GM23248 (cell line): Measurements from ENCODE around the gene S100A9. TPM values are rescaled to one million over a fixed set of nuclear protein-coding genes. Genes with fewer than 3 reads are reported as not detected.

Experiments used
- DNase-seq: peaks from one replicate; pipeline ENCODE4 v3.0.0-alpha.2; 2015
- H2AFZ ChIP-seq: fragments of 200-600 bp; sonication (generic); 2 replicates; pipeline ENCODE4 v1.6.1; 2016; ENCODE audit warnings: antibody characterized with exemption
- H3F3A ChIP-seq: fragments of 200-600 bp; sonication (generic); 2 replicates; pipeline ENCODE4 v1.6.1; 2016; ENCODE audit warnings: mild to moderate bottlenecking, antibody characterized with exemption, mixed run types; ENCODE audit not compliant: insufficient read depth
- H3K27ac ChIP-seq: fragments of 200-600 bp; sonication (generic); 2 replicates; pipeline ENCODE4 v1.5.1; 2016; ENCODE audit warnings: mild to moderate bottlenecking
- H3K27me3 ChIP-seq: fragments of 200-600 bp; sonication (generic); replicated peaks from 2 replicates; pipeline ENCODE4 v1.6.1; 2016; ENCODE audit warnings: mild to moderate bottlenecking; ENCODE audit not compliant: insufficient read depth
- H3K36me3 ChIP-seq: fragments of 200-600 bp; sonication (generic); 2 replicates; pipeline ENCODE4 v1.6.1; 2016; ENCODE audit warnings: low read depth, mild to moderate bottlenecking
- H3K4me1 ChIP-seq: fragments of 200-600 bp; sonication (generic); 2 replicates; pipeline ENCODE4 v1.6.1; 2016; ENCODE audit warnings: mild to moderate bottlenecking; ENCODE audit not compliant: insufficient read depth
- H3K4me2 ChIP-seq: fragments of 200-600 bp; sonication (generic); one replicate; pipeline ENCODE4 v1.6.1; 2016; ENCODE audit warnings: mild to moderate bottlenecking; ENCODE audit not compliant: unreplicated experiment
- H3K4me3 ChIP-seq: fragments of 200-600 bp; sonication (generic); 2 replicates; pipeline ENCODE4 v1.5.1; 2016; ENCODE audit warnings: mild to moderate bottlenecking
- H3K79me2 ChIP-seq: fragments of 200-600 bp; sonication (generic); 2 replicates; pipeline ENCODE4 v1.6.1; 2016; ENCODE audit warnings: mild to moderate bottlenecking; ENCODE audit not compliant: insufficient read depth
- H3K9ac ChIP-seq: fragments of 200-600 bp; sonication (generic); 2 replicates; pipeline ENCODE4 v1.6.1; 2016; ENCODE audit warnings: mild to moderate bottlenecking
- H3K9me2 ChIP-seq: fragments of 200-600 bp; sonication (generic); 2 replicates; pipeline ENCODE4 v1.6.1; 2016; ENCODE audit warnings: mixed run types, mild to moderate bottlenecking, moderate library complexity; ENCODE audit not compliant: insufficient read depth
- H3K9me3 ChIP-seq: fragments of 200-600 bp; sonication (generic); one replicate; pipeline ENCODE4 v1.6.1; 2017; ENCODE audit warnings: low read depth
- H4K20me1 ChIP-seq: fragments of 200-600 bp; sonication (generic); 2 replicates; pipeline ENCODE4 v1.6.0; 2016; ENCODE audit not compliant: insufficient read depth
- EZH2 ChIP-seq: fragments of 200-600 bp; sonication (generic); IDR thresholded peaks from 2 replicates; pipeline ENCODE4 v1.6.1; 2018; ENCODE audit warnings: antibody characterized with exemption, mild to moderate bottlenecking; ENCODE audit not compliant: insufficient read depth, poor library complexity, severe bottlenecking
- EZH2phosphoT487 ChIP-seq: fragments of 200-600 bp; sonication (generic); IDR thresholded peaks from 2 replicates; pipeline ENCODE4 v1.6.1; 2018; ENCODE audit warnings: antibody characterized with exemption, moderate library complexity, mild to moderate bottlenecking, low read depth; ENCODE audit not compliant: insufficient read depth
- WGBS, 2 experiments: methylation state at CpG; one replicate each; pipeline ENCODE4 v1.1.6; 2015 to 2017; ENCODE audit warnings: low lambda C conversion rate in 2 of 2, low coverage in 1 of 2; ENCODE audit errors: missing lambda C conversion rate in 2 of 2; 5-methylcytosine and 5-hydroxymethylcytosine counted together
- in situ Hi-C: fragments of 300-500 bp; cut with MboI; formaldehyde crosslinking; loops from 2 replicates; pipeline ENCODE4 v1.15.0; 2020
- polyA plus RNA-seq: library from polyadenylated mRNA; unstranded; fragments of >200 nt; fragmentation: Nextera tagmentation; extraction: Ambion mirVana; gene quantifications from 2 replicates; pipeline ENCODE4 v1.2.1, GENCODE V29; 2016
- total RNA-seq: library from RNA; depleted of rRNA; stranded (reverse); fragments of >200 nt; shearing (Covaris generic); gene quantifications from 2 replicates; pipeline ENCODE4 v1.2.3, GENCODE V29; 2014; rRNA removed

Gene S100A9
- not detected in 2 replicates for total RNA-seq
- polyA plus RNA-seq: not detected in 2 replicates

DNA sequence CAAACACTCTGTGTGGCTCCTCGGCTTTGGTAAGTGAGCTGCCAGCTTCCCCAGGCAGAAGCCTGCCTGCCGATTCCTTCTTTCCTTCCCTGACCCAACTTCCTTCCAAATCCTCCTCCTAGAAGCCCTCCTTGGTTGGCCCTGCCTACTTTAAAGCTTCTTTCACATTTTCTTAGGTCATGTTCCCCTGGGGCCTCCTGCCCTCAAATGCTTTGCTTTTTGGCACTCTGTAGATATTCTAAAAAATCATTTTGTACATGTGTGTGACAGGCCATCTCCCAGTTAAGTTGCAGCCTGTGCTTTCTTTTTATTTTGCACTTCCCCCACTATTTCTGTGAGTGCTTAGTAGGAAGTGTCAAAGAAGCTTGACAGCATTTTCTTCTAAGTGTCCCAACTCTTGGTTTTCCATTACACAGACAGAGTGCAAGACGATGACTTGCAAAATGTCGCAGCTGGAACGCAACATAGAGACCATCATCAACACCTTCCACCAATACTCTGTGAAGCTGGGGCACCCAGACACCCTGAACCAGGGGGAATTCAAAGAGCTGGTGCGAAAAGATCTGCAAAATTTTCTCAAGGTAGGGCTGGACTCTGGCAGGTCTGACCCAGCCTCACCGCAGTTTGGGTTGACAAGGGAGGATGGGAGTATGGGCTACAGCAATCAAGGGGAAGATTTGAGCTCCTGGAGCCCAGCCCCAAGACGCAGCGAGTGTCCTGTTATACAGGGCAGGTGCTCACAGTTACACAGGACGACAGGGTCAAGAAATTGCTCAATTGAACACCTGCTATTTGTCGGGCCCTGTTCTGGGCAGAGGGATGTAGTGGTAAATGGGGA lies at the start of gene S100A9:
Gene S100A9, plus strand, starts transcription at position 2 of the 838 bp plus-strand sequence. Its CDS starts 430 bp downstream, at position 432.
- no peak within 1 kb of the TSS for H3K27ac ChIP-seq
- H3K9ac ChIP-seq: no peak within 1 kb of the TSS
- no peaks in the 10 kb centered on the region for H3K4me1 ChIP-seq
- no peaks in the 10 kb centered on the region for H3K9me2 ChIP-seq
- no peaks in the 10 kb centered on the region for H3K36me3 ChIP-seq
- no peaks in the 10 kb centered on the region for H4K20me1 ChIP-seq
- WGBS, 2 experiments: 50 to 53% methylated on average over 11 of the region's 11 CpGs
- in situ Hi-C loops: loop anchor here (25.0 kb wide), 1 partner anchor 379 kb away; the partner anchor contains the start of gene INTS3
- H3K4me3 ChIP-seq: no peak within 1 kb of the TSS
- H3K4me2 ChIP-seq: no peak within 1 kb of the TSS
- H3F3A ChIP-seq: no peaks in the 10 kb centered on the region
- TF ChIP-seq EZH2 (no peak), EZH2phosphoT487 (no peak)
- H3K9me3 ChIP-seq: no peaks in the 10 kb centered on the region
- H2AFZ ChIP-seq: no peak within 1 kb of the TSS
- H3K27me3 ChIP-seq: peaks cover 5% of the 10 kb centered on the region
- DNase-seq: no peak
- no peaks in the 10 kb centered on the region for H3K79me2 ChIP-seq

DNA sequence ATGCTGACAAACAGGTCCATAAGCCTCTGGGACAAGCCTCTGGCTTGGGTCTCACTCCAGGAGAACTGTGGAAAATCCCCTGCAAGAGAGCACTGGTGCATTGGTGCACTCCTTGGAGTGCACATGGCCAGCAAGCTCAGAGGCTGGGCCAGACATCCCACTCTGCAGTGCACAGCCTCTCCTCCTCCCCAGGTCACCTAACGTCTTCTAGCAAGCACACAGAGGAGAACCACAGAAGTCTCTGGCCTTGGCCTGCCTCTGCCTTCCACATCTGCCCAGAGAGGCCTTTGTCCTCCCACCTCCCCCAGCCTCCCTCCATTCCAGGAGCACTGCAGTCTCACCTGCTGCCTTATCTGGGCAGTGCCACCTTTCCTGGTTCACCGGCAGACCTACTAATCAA lies 49.1 kb upstream of the S100A9 start:
- Histone ChIP-seq H2AFZ (no peak overlapping the region), H3K9ac (no peak overlapping the region), H3K27me3 (0 out of 2 replicates have a peak, but pooled peaks cover 1% of the 10 kb centered on the region), H3K4me1 (no peaks in the 10 kb centered on the region), H3K4me2 (no peak overlapping the region), H3K9me2 (no peaks in the 10 kb centered on the region), H3K79me2 (no peaks in the 10 kb centered on the region), H3K36me3 (no peaks in the 10 kb centered on the region), H4K20me1 (no peaks in the 10 kb centered on the region), H3K4me3 (no peak overlapping the region), H3F3A (no peaks in the 10 kb centered on the region), H3K9me3 (no peaks in the 10 kb centered on the region), H3K27ac (no peak overlapping the region)
- TF ChIP-seq EZH2 (no peak), EZH2phosphoT487 (no peak)
- 30 to 66% methylated on average over 2 of the region's 2 CpGs for WGBS, 2 experiments
- in situ Hi-C loops: no loop called here
- no peak for DNase-seq

GRCh38 chr1:153309441-153309840 lies 48.2 kb upstream of the S100A9 start:
- TF ChIP-seq EZH2phosphoT487 (no peak), EZH2 (no peak)
- Histone ChIP-seq H3K4me2 (no peak overlapping the region), H3F3A (no peaks in the 10 kb centered on the region), H3K4me1 (no peaks in the 10 kb centered on the region), H3K79me2 (no peaks in the 10 kb centered on the region), H3K9me2 (no peaks in the 10 kb centered on the region), H4K20me1 (no peaks in the 10 kb centered on the region), H2AFZ (no peak overlapping the region), H3K9ac (no peak overlapping the region), H3K27ac (no peak overlapping the region), H3K36me3 (no peaks in the 10 kb centered on the region), H3K27me3 (no peaks in the 10 kb centered on the region), H3K4me3 (no peak overlapping the region), H3K9me3 (no peaks in the 10 kb centered on the region)
- DNase-seq: no peak
- in situ Hi-C loops: no loop called here
- 23 to 33% methylated on average over 1 to 2 of the region's 2 CpGs for WGBS, 2 experiments

GRCh38 chr1:153310526-153310925 lies 47.1 kb upstream of the S100A9 start:
- H4K20me1 ChIP-seq: no peaks in the 10 kb centered on the region
- no peaks in the 10 kb centered on the region for H3K27me3 ChIP-seq
- no peak overlapping the region for H3K4me2 ChIP-seq
- DNase-seq: no peak
- no peak overlapping the region for H3K9ac ChIP-seq
- H3K79me2 ChIP-seq: no peaks in the 10 kb centered on the region
- H3K4me1 ChIP-seq: no peaks in the 10 kb centered on the region
- H2AFZ ChIP-seq: no peak overlapping the region
- H3F3A ChIP-seq: no peaks in the 10 kb centered on the region
- no peak overlapping the region for H3K4me3 ChIP-seq
- 31 to 42% methylated on average over 7 of the region's 7 CpGs for WGBS, 2 experiments
- TF ChIP-seq EZH2 (no peak), EZH2phosphoT487 (no peak)
- no peaks in the 10 kb centered on the region for H3K9me3 ChIP-seq
- in situ Hi-C loops: no loop called here
- no peaks in the 10 kb centered on the region for H3K9me2 ChIP-seq
- H3K36me3 ChIP-seq: no peaks in the 10 kb centered on the region
- H3K27ac ChIP-seq: no peak overlapping the region
